Breast epithelium (tissue), 4 donors: ENCODE measurements around the gene SLC25A48. TPM values are rescaled to one million over a fixed set of nuclear protein-coding genes. Genes with fewer than 3 reads are reported as not detected.

Source experiments
- DNase-seq, 2 donors: peaks; one replicate each; pipeline ENCODE4 v3.0.0-alpha.2; 2019; ENCODE audit warnings: low spot score in 2 of 2
- H3K27ac ChIP-seq, 2 donors: fragments of 200-600 bp; sonication (generic) in 1 of 2; one replicate each; pipeline ENCODE4 v1.5.1; 2016 to 2019; ENCODE audit warnings: mild to moderate bottlenecking in 1 of 2
- H3K27me3 ChIP-seq, 2 donors: fragments of 200-600 bp; sonication (generic) in 1 of 2; one replicate each; pipeline versions ENCODE4 v1.5.1 to v1.6.0; 2017 to 2019; ENCODE audit warnings: control low read depth in 1 of 2, mild to moderate bottlenecking in 1 of 2
- H3K36me3 ChIP-seq: fragments of 200-600 bp; one replicate; pipeline ENCODE4 v1.5.1; 2019
- H3K4me1 ChIP-seq, 2 donors: fragments of 200-600 bp; sonication (generic); one replicate each; pipeline ENCODE4 v1.5.1; 2016 to 2019; ENCODE audit warnings: control low read depth in 1 of 2
- H3K4me3 ChIP-seq, 3 donors: fragments of 200-600 bp; sonication (generic); 1 replicate in 2 of 3; 2 replicates in 1 of 3; pipeline ENCODE4 v1.5.1; 2016 to 2019; ENCODE audit warnings: mild to moderate bottlenecking in 3 of 3, moderate library complexity in 2 of 3
- H3K9me3 ChIP-seq, 2 donors: fragments of 200-600 bp; sonication (generic) in 1 of 2; one replicate each; pipeline ENCODE4 v1.5.1; 2016 to 2019; ENCODE audit warnings: control low read depth in 1 of 2
- CTCF ChIP-seq, 3 donors: fragments of 450-650 bp; IDR thresholded peaks; one replicate each; pipeline ENCODE4 v1.5.1; 2016 to 2017; ENCODE audit warnings: antibody characterized with exemption in 3 of 3, mild to moderate bottlenecking in 3 of 3, moderate library complexity in 3 of 3
- POLR2A ChIP-seq: fragments of 450-650 bp; IDR thresholded peaks from one replicate; pipeline ENCODE4 v1.6.1; 2016; ENCODE audit warnings: antibody characterized with exemption, mild to moderate bottlenecking, moderate library complexity
- POLR2AphosphoS5 ChIP-seq, 3 donors: sonication (generic); formaldehyde crosslinking; IDR thresholded peaks; one replicate each; pipeline ENCODE4 v1.6.1; 2017; ENCODE audit warnings: antibody characterized with exemption in 3 of 3
- intact Hi-C: fragments of 100-400 bp; cut with DNase I; formaldehyde crosslinking; loops from one replicate; pipeline ENCODE4 v1.15.1; 2023; ENCODE audit warnings: low total_unique reads
- total RNA-seq, 3 donors: library from RNA; depleted of rRNA; stranded (reverse); fragments of >200 nt; gene quantifications; one replicate each; pipeline ENCODE4 v1.1.0, GENCODE V29; 2016

Gene SLC25A48
- total RNA-seq, 3 donors from 2014 or later = 0.33 to 6.2 (median 1.8) TPM

GRCh38 chr5:135822286-135822685 lies 12.2 kb upstream of the SLC25A48 start:
- H3K9me3 ChIP-seq = no peaks in the 10 kb centered on the region
- no peaks in the 10 kb centered on the region for H3K27me3 ChIP-seq
- intact Hi-C loops = no loop called here
- no peak overlapping the region for H3K4me3 ChIP-seq
- H3K4me1 ChIP-seq = no peaks in the 10 kb centered on the region
- TF ChIP-seq POLR2A = no peak
- H3K27ac ChIP-seq = no peak overlapping the region
- no peaks in the 10 kb centered on the region for H3K36me3 ChIP-seq
- DNase-seq = no peak

GRCh38 chr5:135822959-135823358 lies 11.5 kb upstream of the SLC25A48 start:
- H3K36me3 ChIP-seq = no peaks in the 10 kb centered on the region
- H3K4me3 ChIP-seq = no peak overlapping the region
- H3K27ac ChIP-seq = no peak overlapping the region
- TF ChIP-seq POLR2AphosphoS5 (IDR thresholded peaks at IDR 0.05) = no peak
- no peak for TF ChIP-seq CTCF (IDR thresholded peaks at IDR 0.05)
- no peak for TF ChIP-seq POLR2A
- DNase-seq = no peak
- intact Hi-C loops = no loop called here
- H3K9me3 ChIP-seq = no peaks in the 10 kb centered on the region
- no peaks in the 10 kb centered on the region for H3K4me1 ChIP-seq
- no peaks in the 10 kb centered on the region for H3K27me3 ChIP-seq

DNA sequence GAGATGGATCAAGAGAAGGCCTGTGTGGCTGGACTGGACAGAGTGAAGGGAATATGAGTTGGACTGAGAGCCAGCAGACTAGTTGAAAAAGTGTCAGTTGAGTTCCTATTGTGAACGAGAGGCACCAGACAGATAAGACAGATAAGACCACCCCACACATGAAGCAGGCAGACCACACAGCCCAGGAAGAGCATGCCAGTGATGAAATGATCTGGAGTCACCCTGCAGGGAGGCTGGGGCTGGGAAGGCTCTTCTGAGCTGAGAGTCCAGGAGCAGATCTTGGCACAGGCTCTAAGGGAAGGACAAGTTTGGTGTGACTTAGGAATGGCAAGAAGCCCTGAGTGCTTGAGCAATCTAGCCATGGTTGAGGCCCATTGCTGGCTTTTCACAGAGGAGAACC lies 10.6 kb upstream of the SLC25A48 start:
- TF ChIP-seq POLR2A = no peak
- no peak for TF ChIP-seq CTCF (IDR thresholded peaks at IDR 0.05)
- no peak for TF ChIP-seq POLR2AphosphoS5 (IDR thresholded peaks at IDR 0.05)
- Histone ChIP-seq H3K4me3 (no peak overlapping the region), H3K4me1 (no peaks in the 10 kb centered on the region), H3K27ac (no peak overlapping the region), H3K27me3 (no peaks in the 10 kb centered on the region), H3K9me3 (no peaks in the 10 kb centered on the region), H3K36me3 (no peaks in the 10 kb centered on the region)
- no peak for DNase-seq
- intact Hi-C loops = no loop called here

- no peaks in the 10 kb centered on the region for H3K27me3 ChIP-seq
- H3K9me3 ChIP-seq = no peaks in the 10 kb centered on the region
- no peaks in the 10 kb centered on the region for H3K36me3 ChIP-seq
- DNase-seq = no peak
- H3K4me3 ChIP-seq = no peak overlapping the region
- no peak overlapping the region for H3K27ac ChIP-seq
- intact Hi-C loops = no loop called here
- no peak for TF ChIP-seq POLR2AphosphoS5 (IDR thresholded peaks at IDR 0.05)
- no peak for TF ChIP-seq CTCF (IDR thresholded peaks at IDR 0.05)
- H3K4me1 ChIP-seq = no peaks in the 10 kb centered on the region
Measured at GRCh38 chr5:135824541-135825041, 9.9 kb upstream of the SLC25A48 start.

- intact Hi-C loops = no loop called here
- no peaks in the 10 kb centered on the region for H3K36me3 ChIP-seq
- no peak for DNase-seq
- no peaks in the 10 kb centered on the region for H3K9me3 ChIP-seq
- TF ChIP-seq POLR2A = no peak
- no peak for TF ChIP-seq CTCF (IDR thresholded peaks at IDR 0.05)
- no peak for TF ChIP-seq POLR2AphosphoS5 (IDR thresholded peaks at IDR 0.05)
- H3K4me3 ChIP-seq = no peak overlapping the region
- H3K27ac ChIP-seq = no peak overlapping the region
- no peaks in the 10 kb centered on the region for H3K4me1 ChIP-seq
- peaks cover 0 to 4% of the 10 kb centered on the region in 2 donors for H3K27me3 ChIP-seq
Measured at GRCh38 chr5:135825373-135826220, 8.9 kb upstream of the SLC25A48 start.
